ENCODE results near the gene SEMA3A.
"Not testable (repeated sequence)": the region's sequence is repeated elsewhere in the genome, so short reads cannot be mapped to it uniquely, and the experiment has no call there.

SEMA3A gene

GRCh38 chr7:84060000-84060399 is 134.6 kb downstream of the SEMA3A start:
- no peak for DNase-seq (ENCODE audit: low read depth)

DNA sequence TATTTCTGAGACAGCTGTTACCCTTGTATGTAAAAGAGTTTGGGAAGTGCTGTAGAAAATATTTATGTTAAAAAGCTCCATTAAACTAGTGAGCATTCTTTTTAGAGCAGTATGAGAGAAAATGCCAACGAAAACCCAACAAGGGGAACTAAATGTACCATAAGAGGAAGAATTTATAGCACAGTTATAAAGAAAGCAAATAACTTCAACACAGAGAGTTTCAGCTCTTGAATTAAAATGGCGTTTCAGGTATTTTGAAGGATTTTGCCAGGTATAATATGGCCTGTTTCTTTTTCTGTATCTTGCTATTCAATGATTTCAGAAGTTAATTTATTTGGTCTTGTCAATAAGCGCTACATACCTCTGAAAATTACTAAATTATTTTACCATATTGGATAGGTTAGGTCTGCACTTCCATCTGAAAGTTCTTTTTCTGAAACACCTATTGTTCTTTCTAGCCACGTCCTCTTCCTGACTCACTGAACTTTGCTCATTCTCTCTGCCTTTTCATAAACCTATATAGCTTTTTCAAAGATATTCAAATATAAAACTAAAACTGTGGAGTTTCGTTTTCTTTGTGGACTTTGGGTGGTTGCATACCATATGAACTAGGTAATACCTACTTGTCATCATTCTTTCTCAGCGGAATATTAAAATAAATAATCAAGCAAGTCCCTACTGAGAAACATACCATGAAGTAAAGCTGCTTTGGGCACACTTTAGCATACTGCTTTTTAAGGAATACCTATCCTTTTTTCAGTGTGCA is 136.1 kb downstream of the SEMA3A start:
- no peak for DNase-seq (ENCODE audit: low read depth)

DNA sequence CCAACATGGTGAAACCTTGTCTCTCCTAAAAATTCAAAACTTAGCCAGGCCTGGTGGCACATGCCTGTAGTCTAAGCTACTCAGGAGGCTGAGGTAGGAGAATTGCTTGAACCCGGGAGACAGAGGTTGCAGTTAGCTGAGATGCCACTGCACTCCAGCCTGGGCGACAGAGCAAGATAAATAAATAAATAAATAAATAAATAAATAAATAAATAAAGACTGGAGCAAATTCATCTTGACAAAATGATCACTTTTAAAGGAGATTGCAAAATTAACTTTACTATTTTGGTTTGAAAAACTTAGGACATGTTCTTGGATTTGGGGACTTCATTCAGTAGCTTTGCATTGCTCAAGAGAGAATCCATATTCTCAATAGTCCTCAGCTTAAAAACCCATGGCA is 137.0 kb downstream of the SEMA3A start:
- DNase-seq (ENCODE audit: low read depth), result no peak

DNA sequence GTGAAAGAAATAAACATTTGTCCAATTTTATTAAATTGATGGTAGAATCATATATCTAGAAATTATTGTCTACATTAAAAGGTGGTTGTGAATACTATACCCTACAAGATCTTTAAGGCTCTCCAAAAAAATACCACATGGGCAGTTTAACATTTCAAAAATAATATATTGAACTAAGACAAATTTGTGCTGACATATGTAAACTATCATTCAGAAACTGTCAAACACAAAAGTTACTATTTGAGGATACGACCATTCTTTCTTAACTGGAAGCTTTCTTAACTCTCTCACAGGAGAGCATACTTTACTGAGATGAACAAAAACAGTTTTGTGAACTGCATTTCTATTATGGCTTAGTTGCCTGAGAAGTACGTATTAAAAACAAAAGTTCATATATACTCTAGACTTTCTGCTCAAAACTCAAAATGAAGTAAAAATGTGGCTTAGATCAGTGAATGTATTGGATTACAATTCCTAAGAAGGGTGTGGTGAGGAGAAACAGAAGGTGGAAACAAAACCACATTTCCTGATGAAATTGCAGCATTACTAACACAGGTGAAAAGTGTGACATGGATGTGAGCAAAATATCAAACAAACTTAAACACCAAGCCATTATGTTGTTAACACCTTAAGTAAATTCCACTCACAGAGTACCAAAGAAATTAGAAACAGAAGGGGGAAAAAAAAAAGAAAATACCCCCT is 138.5 kb downstream of the SEMA3A start:
- no peak for DNase-seq (ENCODE audit: low read depth)

- not testable (repeated sequence) for DNase-seq (ENCODE audit: low read depth)
Measured at GRCh38 chr7:84055199-84055598, 139.4 kb downstream of the SEMA3A start.

- DNase-seq (ENCODE audit: low read depth), result no peak
Measured at GRCh38 chr7:84049071-84049836, 145.3 kb downstream of the SEMA3A start.

DNA sequence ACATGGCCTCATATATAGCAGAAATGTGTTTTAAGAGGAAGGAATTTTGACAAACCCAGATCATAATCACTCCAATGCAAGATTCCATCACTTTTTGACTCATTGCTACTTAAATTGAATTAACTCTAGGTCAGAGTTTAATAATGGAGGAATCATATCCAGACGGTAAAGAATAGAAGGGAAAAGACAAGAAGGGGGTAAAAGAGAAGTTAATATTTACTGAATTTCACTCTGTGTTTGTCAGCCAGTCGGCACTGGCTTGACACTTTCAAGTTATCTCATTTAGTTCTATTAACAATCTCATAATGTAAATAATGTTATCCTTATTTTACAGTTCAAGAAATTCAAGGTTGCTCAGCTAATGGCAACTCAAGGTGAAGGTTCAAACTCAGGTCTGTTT is 147.5 kb downstream of the SEMA3A start:
- DNase-seq (ENCODE audit: low read depth), result no peak

- no peak for DNase-seq (ENCODE audit: low read depth)
Measured at GRCh38 chr7:84044834-84045233, 149.8 kb downstream of the SEMA3A start.

DNA sequence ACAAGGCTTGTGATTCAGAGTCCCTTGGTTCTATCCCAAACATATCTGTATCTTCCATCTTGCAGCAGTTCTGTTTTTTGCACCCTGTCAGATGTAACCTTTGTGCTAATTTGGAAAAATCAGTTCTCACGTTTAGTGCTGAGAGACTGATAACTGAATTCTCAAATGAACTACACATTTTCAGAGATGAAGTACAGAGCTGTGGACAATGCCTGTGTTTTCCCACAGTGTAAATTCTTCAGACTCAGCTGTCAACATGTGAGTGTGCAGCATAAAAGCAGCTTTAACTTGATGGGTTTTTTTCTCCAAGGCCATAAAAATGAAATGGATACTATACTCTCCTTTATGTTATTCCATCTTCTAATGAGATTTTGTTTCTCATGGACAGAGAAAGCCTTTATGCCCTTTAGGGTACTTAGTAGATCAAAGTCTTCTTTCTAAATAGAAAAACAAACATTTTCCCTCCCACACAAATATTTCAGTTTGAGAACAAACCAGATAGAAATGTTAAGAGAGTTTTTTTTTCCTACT is 150.9 kb downstream of the SEMA3A start:
- no peak for DNase-seq (ENCODE audit: low read depth)

DNA sequence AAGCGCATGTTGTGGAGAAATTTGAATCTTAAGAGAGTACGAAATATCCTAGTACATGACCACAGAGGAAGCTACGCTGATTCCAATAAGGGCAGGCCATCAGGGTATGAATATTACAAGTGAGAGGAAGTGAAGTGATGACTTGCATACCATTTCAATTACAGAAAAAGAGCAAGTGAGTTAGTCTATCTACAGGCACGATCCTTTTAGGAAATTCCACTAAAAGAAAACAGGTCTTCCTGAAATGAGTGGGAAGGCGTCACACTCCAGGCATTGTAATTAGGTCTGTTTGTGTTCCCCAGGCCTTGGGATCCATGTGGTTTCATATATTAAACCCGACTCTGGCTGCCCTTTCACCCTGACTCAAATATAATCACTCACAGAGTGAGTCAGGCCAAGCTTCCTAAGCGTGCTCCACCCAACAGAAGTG is 152.5 kb downstream of the SEMA3A start:
- no peak for DNase-seq (ENCODE audit: low read depth)

DNA sequence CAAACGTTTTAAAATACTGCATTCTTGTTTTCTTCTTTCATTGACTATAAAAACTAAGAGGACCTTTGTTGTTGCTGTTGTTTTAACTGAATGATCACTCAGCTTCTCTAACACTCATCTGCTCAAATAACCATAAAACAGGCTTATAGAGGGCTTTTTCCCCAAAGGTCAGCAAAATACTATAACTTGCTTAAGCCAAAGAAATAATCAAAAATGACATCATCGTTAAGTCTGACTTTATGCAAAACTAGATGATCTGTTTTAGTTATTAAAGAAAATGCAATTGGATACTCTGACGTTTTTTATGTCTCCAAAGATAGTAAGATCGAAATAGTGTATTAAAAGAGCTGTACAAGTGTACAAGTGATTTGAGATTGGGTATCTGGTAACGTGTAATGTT is 152.9 kb downstream of the SEMA3A start:
- no peak for DNase-seq (ENCODE audit: low read depth)

GRCh38 chr7:84040355-84040754 is 154.2 kb downstream of the SEMA3A start:
- no peak for DNase-seq (ENCODE audit: low read depth)

DNA sequence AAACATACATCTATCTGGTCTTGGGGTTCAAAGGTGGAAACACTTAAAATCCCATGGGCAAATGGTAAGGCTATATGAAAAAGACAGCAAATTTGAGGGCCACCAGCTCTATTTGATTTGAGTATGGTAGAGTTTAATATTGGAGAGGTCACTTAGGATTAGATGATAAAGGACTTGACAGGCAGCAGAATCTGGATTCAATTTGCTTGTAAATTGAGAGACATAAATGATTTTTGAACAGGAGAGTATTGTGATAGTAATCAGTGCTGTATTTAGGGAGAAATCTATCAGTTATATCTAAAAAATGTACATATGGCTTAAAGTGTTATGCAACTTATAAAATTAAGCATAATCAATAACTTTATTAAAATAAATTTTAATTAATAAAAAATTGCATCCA is 155.2 kb downstream of the SEMA3A start:
- no peak for DNase-seq (ENCODE audit: low read depth)

GRCh38 chr7:84027678-84028077 is 166.9 kb downstream of the SEMA3A start:
- no peak for DNase-seq (ENCODE audit: low read depth)

DNA sequence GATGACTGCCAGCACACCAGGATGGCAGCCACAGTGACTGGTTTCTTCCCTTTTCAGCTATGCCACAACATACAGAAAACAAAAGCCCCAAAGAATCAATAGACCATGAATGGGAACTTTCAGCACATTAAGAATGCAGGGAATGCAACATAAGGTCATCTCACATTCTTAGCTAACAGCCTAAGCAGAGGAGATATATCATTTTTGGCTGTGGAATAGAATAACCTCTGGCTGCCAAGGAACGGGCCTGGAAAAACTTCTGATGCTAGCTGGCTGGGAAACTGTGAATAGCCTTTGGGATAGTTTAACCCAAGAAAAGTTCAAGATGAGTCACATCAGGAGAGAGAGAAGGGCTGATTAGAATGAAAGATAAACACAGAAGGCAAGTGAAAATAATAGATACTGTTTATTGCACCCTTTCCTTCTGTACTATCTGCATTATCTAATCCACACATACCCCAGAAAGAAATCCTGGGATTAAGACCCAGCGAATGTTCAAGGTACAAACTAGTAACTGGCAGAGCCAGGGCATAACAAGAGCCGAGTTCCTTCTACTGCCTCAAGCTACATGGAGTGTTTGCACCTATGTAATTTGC is 169.2 kb downstream of the SEMA3A start:
- DNase-seq (ENCODE audit: low read depth), result no peak

DNA sequence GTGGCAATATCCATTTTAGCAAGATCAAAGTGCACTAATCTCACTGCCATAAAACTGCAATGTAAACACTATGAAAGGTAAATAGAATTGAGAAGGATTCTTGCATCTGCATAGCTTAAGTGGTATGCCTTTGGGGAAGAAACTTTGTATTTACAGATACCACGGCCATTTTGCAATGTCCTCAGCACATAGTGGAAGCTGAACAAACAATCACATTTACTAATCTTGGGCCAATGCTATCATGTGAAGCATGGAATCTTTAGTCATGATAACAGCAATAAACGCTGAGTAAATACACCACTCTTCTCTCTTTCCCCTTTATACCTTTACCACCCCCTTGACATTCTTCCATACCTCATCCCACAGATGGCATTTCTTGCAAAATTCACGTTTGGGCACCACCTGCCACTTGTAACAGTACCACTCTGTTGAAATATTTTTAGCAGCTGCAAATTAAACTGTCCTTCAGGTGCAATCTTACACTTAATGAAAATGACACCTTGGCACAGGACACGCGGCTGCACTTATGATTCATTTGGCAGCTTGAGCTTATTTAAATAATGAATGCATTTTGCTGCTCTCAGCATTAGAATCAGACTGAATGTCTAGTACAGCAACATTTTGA is 171.8 kb downstream of the SEMA3A start:
- DNase-seq (ENCODE audit: low read depth), result no peak

- no peak for DNase-seq (ENCODE audit: low read depth)
Measured at GRCh38 chr7:84022009-84022408, 172.6 kb downstream of the SEMA3A start.

- DNase-seq (ENCODE audit: low read depth), result no peak
Measured at GRCh38 chr7:84021292-84021908, 173.2 kb downstream of the SEMA3A start.

- DNase-seq (ENCODE audit: low read depth), result no peak
Measured at GRCh38 chr7:84017651-84018050, 176.9 kb downstream of the SEMA3A start.

GRCh38 chr7:84013616-84014240 is 180.9 kb downstream of the SEMA3A start:
- no peak for DNase-seq (ENCODE audit: low read depth)

- DNase-seq (ENCODE audit: low read depth), result no peak
Measured at GRCh38 chr7:84009782-84010181, 184.8 kb downstream of the SEMA3A start.
